HG02623 (cell line): ENCODE data around the gene FANCD2OS.
"Not testable (repeated sequence)": the region's sequence is repeated elsewhere in the genome, so short reads cannot be mapped to it uniquely, and the experiment has no call there.

Experiments
- ATAC-seq: cut with Tn5 transposase; IDR thresholded peaks from one replicate; pipeline ENCODE4 v1.9.1; 2021; ENCODE audit warnings: moderate library complexity; ENCODE audit not compliant: unreplicated experiment

FANCD2OS gene

GRCh38 chr3:10099041-10099440 lies 9.0 kb downstream of the FANCD2OS start:
- no peak for ATAC-seq

DNA sequence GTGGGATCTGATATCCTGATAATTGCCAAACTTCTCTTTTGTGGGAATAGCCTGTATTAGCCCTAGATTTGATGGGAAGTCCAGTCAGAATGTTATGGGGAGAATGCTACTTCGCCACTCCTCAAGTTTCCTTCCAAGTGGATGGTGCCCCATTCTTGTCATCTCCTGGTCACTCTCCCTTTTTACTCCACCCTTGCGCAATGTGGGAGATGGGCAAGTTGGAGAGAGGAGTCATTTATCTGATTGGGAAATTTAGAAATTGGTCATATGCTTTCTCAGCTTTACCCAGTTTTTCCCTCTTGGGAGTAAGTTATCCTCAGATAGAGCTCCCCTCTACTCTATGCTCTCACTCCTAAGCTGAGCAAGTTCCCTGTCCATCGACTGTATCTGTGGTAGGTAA lies 14.4 kb downstream of the FANCD2OS start:
- no peak for ATAC-seq

DNA sequence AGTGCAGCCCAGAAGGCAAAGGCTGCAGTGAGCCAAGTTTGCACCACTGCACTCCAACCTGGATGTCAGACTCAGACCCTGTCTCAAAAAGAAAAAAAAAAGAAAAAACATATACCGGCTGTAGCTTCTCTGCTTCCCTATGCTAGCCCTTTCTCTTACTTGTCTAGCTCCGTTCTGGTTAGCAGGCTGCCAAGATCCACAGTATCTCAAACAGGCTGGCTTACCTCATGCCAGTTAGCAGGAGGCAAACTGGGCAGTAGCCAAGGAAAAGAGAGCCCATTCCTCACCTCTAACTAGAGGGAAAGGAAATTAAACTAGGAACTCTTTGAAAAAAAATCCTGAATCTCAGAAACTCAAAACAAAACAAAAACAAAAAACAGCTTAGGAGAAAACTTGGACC lies 16.7 kb downstream of the FANCD2OS start:
- ATAC-seq = not testable (repeated sequence)

GRCh38 chr3:10090774-10091173 lies 17.3 kb downstream of the FANCD2OS start:
- not testable (repeated sequence) for ATAC-seq

DNA sequence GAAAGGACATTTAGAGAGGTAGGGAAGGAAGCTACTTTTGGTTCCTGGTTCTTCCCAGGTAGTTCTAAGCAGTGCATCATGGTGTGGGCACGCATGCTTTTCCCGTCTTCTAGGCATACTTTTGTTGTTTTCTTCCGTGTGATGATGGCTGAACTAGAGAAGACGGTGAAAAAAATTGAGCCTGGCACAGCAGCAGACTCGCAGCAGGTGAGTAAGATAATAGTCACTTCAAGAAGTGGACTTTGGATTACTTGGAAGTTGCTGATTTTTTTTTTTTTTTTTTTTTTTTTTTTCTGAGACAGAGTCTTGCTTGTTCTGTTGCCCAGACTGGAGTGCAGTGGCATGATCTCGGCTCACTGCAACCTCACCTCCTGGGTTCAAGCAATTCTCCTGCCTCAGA lies 17.9 kb downstream of the FANCD2OS start:
- ATAC-seq = no peak

- ATAC-seq = no peak
These were observed 19.8 kb downstream of the FANCD2OS start for GRCh38 chr3:10088256-10088655.

DNA sequence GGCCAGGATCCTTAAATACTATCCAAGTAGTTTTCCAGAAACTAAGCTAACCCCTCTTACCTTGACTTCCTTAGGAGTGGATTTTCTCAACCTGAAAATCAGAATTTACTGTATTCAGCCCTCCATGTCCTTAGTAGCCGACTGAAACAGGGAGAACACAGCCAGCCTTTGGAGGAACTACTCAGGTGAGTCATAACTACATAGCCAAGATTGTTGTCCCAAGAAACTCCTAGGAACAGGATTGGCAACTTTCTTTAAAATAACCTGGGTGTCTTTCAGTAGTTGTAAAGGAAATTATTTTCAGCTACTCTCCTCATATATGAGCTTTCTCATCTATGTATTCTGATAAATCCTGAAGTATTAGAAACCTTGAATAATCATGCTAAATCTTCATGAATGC lies 22.3 kb downstream of the FANCD2OS start:
- no peak for ATAC-seq

- no peak for ATAC-seq
These were observed 26.2 kb downstream of the FANCD2OS start for GRCh38 chr3:10081871-10082270.

- no peak for ATAC-seq
These were observed 33.4 kb downstream of the FANCD2OS start for GRCh38 chr3:10074666-10075065.

DNA sequence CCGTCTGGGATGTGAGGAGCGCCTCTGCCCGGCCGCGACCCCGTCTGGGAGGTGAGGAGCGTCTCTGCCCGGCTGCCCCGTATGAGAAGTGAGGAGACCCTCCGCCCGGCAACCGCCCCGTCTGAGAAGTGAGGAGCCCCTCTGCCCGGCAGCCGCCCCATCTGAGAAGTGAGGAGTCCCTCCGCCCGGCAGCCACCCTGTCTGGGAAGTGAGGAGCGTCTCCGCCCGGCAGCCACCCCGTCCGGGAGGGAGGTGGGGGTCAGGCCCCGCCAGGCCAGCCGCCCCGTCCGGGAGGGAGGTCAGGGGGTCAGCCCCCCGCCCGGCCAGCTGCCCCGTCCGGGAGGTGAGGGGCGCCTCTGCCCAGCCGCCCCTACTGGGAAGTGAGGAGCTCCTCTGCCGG lies 38.0 kb downstream of the FANCD2OS start:
- not testable (repeated sequence) for ATAC-seq

DNA sequence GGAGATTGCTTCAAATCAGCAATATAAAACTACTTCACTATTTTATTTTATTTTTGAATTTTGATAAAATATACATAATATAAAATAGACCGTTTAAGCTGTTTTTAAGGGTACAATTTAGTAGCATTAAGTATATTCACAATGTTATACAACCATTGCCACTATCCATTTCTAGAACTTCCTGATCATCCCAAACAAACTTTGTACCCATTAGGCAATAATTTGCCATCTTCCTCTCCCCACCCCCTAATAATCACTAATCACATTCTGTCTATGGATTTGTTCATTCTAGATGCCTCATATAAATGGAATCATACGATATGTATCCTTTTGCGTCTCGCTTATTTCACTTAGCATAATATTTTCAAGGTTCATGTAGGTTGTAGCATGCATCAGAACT lies 53.0 kb downstream of the FANCD2OS start:
- ATAC-seq = no peak
